Large intestine (tissue), 3 donors: ENCODE measurements around the gene ENOX2. TPM values are rescaled to one million over a fixed set of nuclear protein-coding genes. Genes with fewer than 3 reads are reported as not detected.
A peak's percentile ranks its signal among the peaks of the same experiment; 100 is the strongest.

ENCODE experiments used
- DNase-seq, 2 donors: peaks; one replicate each; pipeline versions ENCODE4 v3.0.0 to v3.0.0-alpha.2; 2013
- H3K27ac ChIP-seq: one replicate; pipeline ENCODE4 v1.5.1; 2013; ENCODE audit warnings: low read length
- H3K27me3 ChIP-seq: 2 replicates; pipeline ENCODE4 v1.6.1; 2013; ENCODE audit warnings: low read length; ENCODE audit not compliant: control insufficient read depth, insufficient read depth
- H3K36me3 ChIP-seq: 2 replicates; pipeline ENCODE4 v1.6.1; 2013; ENCODE audit warnings: low read length; ENCODE audit not compliant: control insufficient read depth, insufficient read depth
- H3K4me1 ChIP-seq: one replicate; pipeline ENCODE4 v1.6.1; 2013; ENCODE audit warnings: low read length; ENCODE audit not compliant: control insufficient read depth, insufficient read depth
- H3K4me3 ChIP-seq: one replicate; pipeline ENCODE4 v1.5.1; 2013; ENCODE audit warnings: low read length
- H3K9me3 ChIP-seq: one replicate; pipeline ENCODE4 v1.6.1; 2013; ENCODE audit warnings: mild to moderate bottlenecking, low read depth, low read length, moderate library complexity; ENCODE audit not compliant: control insufficient read depth
- WGBS: methylation state at CpG from one replicate; pipeline ENCODE4 v1.1.5; 2013; ENCODE audit warnings: low lambda C conversion rate; ENCODE audit not compliant: insufficient coverage; 5-methylcytosine and 5-hydroxymethylcytosine counted together
- polyA plus RNA-seq: library from polyadenylated mRNA; unstranded; fragments of 120-200 nt; gene quantifications from one replicate; pipeline ENCODE4 v1.2.1, GENCODE V29; 2013

The ENOX2 gene
- polyA plus RNA-seq, 1 donor: 15.4 TPM

DNA sequence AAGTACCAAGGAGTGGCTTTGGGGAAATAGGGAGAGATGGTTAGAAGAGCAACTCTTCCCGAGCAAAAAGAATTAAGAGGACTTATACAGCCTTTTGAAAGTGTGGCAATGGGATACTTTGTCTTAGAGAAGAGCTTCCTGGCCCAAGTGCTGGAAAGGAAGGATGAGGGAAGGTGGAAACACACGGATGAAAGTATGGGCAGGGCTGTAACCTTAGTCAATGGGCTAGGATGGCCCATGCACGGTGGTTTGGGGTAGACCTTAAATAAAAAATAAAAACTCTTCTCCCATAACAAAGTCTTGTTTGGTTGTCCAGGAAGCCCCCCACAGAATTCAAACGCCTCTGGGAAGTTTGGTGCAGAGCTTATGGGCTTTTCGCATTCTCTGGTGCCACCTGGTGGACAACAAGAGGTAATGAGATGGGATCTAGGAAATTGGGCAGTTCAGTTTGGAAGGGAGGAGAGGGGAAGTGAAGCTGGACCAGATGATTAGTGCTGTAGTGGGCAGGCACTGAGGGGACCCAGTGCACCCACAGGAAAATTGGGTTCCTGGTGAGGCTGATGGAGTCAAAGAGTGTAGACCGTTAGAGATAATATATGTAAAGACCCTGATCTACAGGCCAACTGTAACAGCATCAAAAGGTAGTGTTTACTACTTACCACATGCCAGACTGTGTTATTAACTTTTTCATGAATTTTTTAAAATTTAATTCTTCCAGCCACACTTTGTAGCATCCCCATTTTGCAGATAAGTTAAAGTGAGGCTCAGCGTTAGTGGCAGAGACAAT lies 13.8 kb upstream of the ENOX2 start:
- no peak for DNase-seq
- no peak overlapping the region for H3K4me3 ChIP-seq
- H3K36me3 ChIP-seq: no peaks in the 10 kb centered on the region
- H3K27me3 ChIP-seq: no peaks in the 10 kb centered on the region
- no peaks in the 10 kb centered on the region for H3K4me1 ChIP-seq
- 80% methylated on average over 1 of the region's 7 CpGs for WGBS
- H3K9me3 ChIP-seq: no peaks in the 10 kb centered on the region
- no peak overlapping the region for H3K27ac ChIP-seq

- Histone ChIP-seq H3K9me3 (no peaks in the 10 kb centered on the region), H3K4me1 (no peaks in the 10 kb centered on the region), H3K27ac (no peak overlapping the region), H3K4me3 (no peak overlapping the region), H3K36me3 (no peaks in the 10 kb centered on the region), H3K27me3 (no peaks in the 10 kb centered on the region)
- DNase-seq: no peak
Measured at GRCh38 chrX:130915302-130915701, 12.3 kb upstream of the ENOX2 start.

DNA sequence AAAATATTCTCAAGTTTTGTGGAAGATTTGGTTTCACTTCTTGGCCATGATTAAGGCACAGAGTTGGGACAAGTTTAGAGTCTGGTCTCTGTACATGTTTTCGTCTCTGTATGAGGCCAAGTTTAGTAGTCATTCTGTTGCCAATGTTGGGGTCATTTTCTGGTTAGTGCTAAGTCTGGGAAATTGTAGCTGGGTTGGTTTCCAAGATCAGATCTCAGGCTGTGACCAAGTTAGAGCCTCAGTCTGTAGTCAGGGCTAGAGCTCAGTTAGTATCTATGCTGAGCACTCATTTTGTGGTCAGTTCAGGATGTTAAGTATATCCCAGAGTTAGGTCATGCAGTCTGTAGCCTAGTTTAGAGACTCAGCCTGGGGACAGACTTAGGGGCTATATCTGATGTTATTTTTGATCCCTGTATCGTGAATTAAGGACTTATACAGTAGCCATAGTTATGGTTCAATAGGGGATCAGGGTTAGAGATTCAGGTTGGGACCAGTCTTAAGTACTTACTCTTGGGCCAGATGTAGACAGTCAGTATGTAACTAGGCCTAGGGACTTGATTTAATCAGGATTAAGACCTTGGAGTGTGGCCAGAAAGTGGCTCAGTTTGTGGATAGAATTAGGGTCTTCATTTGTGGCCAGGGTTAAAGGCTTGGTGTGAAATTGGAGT lies 6.6 kb upstream of the ENOX2 start:
- no peak overlapping the region for H3K27ac ChIP-seq
- H3K4me3 ChIP-seq: no peak overlapping the region
- no peaks in the 10 kb centered on the region for H3K4me1 ChIP-seq
- no peaks in the 10 kb centered on the region for H3K9me3 ChIP-seq
- no CpG with 5 or more reads among the region's 2 CpGs for WGBS
- H3K36me3 ChIP-seq: no peaks in the 10 kb centered on the region
- no peak for DNase-seq
- no peaks in the 10 kb centered on the region for H3K27me3 ChIP-seq

DNA sequence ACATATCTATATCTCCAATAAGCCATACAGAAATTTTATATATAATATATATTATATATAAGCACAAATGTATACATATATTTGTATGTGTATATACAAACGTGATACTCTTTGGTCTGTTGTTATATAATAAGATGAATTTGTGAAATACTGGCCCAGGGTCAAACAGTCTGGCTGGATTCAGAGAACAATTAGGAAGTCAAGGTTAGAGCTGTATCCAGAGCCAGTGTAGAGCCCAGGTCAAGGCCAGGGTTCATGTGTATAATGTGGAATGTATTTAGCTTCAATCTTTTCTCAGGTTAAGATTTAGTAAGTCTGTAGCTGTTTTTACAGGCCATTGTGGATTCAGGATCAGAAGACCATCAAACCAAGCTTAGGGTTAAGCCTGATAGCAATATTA lies 3.8 kb upstream of the ENOX2 start:
- H3K9me3 ChIP-seq: no peaks in the 10 kb centered on the region
- H3K36me3 ChIP-seq: no peaks in the 10 kb centered on the region
- H3K27ac ChIP-seq: no peak overlapping the region
- H3K4me1 ChIP-seq: peaks cover 2% of the 10 kb centered on the region
- no peak for DNase-seq
- H3K27me3 ChIP-seq: no peaks in the 10 kb centered on the region
- no CpG with 5 or more reads among the region's 1 CpG for WGBS
- no peak overlapping the region for H3K4me3 ChIP-seq

DNA sequence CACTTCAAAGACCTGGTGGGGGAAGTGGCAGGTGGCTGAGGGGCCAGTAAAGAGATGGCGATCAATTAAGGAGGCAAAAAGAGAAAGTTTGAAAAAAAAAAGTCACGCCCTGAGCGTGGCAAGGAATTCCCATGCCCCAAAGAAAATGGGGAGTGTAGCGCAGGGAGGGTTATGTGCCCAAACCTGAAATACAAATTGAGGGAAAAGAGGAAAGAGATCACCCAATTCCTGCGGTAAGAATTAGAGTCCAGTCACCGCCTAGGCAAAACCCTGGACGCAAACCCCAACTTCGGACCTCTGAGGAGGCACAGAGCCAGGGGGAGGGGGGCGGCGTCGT lies 595 bp downstream of the ENOX2 start:
- Histone ChIP-seq H3K9me3 (no peaks in the 10 kb centered on the region), H3K27ac (no peak overlapping the region), H3K36me3 (no peaks in the 10 kb centered on the region), H3K4me1 (peaks cover 3% of the 10 kb centered on the region), H3K4me3 (peak overlapping the region; percentile 75), H3K27me3 (no peaks in the 10 kb centered on the region)
- WGBS: 0% methylated on average over 3 of the region's 11 CpGs
- DNase-seq: no peak

- no CpG with 5 or more reads among the region's 9 CpGs for WGBS
- DNase-seq: no peak
- Histone ChIP-seq H3K4me1 (peaks cover 3% of the 10 kb centered on the region), H3K4me3 (no peak overlapping the region), H3K9me3 (no peaks in the 10 kb centered on the region), H3K27me3 (no peaks in the 10 kb centered on the region), H3K36me3 (no peaks in the 10 kb centered on the region), H3K27ac (no peak overlapping the region)
Measured at GRCh38 chrX:130896802-130897501, 6.1 kb downstream of the ENOX2 start.

GRCh38 chrX:130896026-130896425 lies 7.0 kb downstream of the ENOX2 start:
- Histone ChIP-seq H3K4me3 (no peak overlapping the region), H3K27me3 (no peaks in the 10 kb centered on the region), H3K9me3 (no peaks in the 10 kb centered on the region), H3K36me3 (no peaks in the 10 kb centered on the region), H3K4me1 (no peaks in the 10 kb centered on the region), H3K27ac (no peak overlapping the region)
- DNase-seq: no peak
- WGBS: no CpG with 5 or more reads among the region's 1 CpG

DNA sequence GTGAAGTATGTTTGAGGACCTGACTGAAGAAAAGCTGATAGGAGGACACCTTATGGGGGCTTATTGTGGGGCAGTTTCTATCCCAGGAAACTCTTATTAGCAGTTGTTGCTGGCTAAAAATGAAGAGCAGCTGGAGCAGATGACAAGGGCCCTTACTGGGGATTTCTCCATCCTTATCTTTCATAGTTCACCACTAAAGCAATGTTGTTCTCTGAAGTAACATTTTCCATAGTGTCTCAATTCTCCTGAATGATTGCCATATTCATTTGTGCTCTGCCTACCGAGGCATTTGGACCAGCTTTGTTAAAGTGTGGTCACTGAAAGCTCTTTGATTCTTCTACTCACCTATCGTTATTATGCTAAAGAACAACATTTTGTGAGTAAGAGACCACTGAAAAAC lies 7.7 kb downstream of the ENOX2 start:
- WGBS: no CpG with 5 or more reads among the region's 2 CpGs
- H3K9me3 ChIP-seq: no peaks in the 10 kb centered on the region
- H3K27ac ChIP-seq: no peak overlapping the region
- no peak for DNase-seq
- no peaks in the 10 kb centered on the region for H3K36me3 ChIP-seq
- no peaks in the 10 kb centered on the region for H3K27me3 ChIP-seq
- no peak overlapping the region for H3K4me3 ChIP-seq
- no peaks in the 10 kb centered on the region for H3K4me1 ChIP-seq

DNA sequence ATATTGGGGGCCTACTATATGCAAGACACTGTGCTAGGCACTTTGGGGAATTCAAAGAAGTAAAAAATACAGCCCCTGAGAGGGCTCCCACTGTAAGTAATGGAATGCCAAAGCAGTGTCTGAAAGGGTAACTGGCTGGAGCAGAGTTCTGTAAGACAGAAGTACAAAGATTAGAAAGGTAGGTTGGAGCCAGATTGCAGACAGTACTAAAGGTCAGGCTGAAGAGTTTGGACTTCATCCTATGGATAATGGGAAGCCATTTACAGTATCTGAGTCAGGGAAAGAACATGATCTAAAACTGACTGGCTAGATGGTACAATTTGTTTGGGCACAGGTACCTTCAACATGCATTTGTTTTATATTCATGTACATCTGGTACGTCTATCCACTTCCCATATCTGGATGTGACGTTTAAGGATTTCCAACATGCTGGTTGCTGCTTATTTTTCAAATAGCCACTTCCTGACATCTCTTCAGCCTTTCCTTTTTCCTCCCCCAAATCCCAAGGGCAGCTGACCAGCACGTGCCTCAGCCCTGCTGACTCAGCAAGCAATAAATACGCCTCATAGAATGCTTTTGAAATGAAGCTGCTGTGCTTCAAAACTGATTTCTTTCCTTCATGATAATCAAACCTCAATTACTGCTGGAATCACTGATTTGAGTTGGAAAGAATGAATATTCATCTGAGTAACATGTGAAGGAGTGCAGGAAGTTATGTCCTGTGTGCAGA lies 9.5 kb downstream of the ENOX2 start:
- no peaks in the 10 kb centered on the region for H3K36me3 ChIP-seq
- no peaks in the 10 kb centered on the region for H3K4me1 ChIP-seq
- no peak overlapping the region for H3K4me3 ChIP-seq
- H3K9me3 ChIP-seq: no peaks in the 10 kb centered on the region
- WGBS: no CpG with 5 or more reads among the region's 4 CpGs
- no peaks in the 10 kb centered on the region for H3K27me3 ChIP-seq
- DNase-seq: peak in 1 of 2 donors; percentile 41
- no peak overlapping the region for H3K27ac ChIP-seq

DNA sequence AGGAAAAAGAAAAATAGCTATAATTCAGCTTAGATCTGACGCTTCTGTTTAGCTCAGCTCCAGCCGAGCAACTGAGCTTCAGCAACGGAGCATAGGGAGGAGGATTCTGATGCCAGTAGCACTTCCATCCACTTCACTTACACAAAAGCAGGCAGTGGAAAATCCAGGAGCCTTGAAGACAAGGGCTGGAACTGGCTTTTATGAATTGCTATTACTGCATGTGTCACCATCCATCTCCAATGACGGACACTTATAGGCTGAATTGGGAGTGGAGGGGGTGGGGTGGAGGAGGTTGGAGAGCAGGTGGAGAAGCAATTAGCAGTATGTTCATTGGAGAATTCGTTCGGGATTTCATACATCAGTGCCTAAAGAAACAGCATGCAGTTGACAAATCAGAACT lies 15.6 kb downstream of the ENOX2 start:
- Histone ChIP-seq H3K36me3 (no peaks in the 10 kb centered on the region), H3K27ac (no peak overlapping the region), H3K4me1 (no peaks in the 10 kb centered on the region), H3K4me3 (no peak overlapping the region), H3K9me3 (no peaks in the 10 kb centered on the region), H3K27me3 (no peaks in the 10 kb centered on the region)
- no CpG with 5 or more reads among the region's 6 CpGs for WGBS
- no peak for DNase-seq
